Subcutaneous adipose tissue (tissue), 4 donors: ENCODE measurements around the gene GPR85. TPM values are rescaled to one million over a fixed set of nuclear protein-coding genes. Genes with fewer than 3 reads are reported as not detected.

Source experiments
- total RNA-seq, 4 donors: library from RNA; depleted of rRNA; stranded (reverse); fragments of >200 nt; gene quantifications; one replicate each; pipeline ENCODE4 v1.1.0, GENCODE V29; 2016
- TF ChIP-seq, protein P1 (sequence below): fragments of 450-650 bp; IDR thresholded peaks from one replicate; pipeline ENCODE4 v1.5.1; 2016; ENCODE audit warnings: low read depth, mild to moderate bottlenecking, control low read depth, antibody characterized with exemption, moderate library complexity

The GPR85 gene
- total RNA-seq, 4 donors from 2014 or later, result 0.88 to 1.7 (median 1.1) TPM; not detected in 1

DNA sequence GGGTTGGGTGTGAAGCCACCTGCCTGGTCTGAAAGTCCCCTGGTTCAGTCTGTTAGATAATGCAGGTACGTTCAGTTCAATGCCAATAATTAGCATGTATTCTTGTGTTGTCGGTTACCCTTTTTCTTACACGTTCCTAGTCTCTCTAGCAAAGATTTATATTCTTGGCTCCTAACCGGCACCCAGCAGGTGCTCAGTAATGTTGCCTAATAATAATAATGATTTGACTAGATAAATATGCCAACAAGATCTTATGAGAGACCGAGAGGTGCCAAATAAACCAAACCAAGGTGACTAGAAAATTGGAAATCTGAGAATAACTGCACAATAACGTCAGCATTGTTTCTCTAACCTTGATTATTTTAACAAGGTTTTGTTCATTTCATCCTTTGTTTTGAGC, 32.8 kb upstream of the GPR85 start:
- TF ChIP-seq, protein P1, sequence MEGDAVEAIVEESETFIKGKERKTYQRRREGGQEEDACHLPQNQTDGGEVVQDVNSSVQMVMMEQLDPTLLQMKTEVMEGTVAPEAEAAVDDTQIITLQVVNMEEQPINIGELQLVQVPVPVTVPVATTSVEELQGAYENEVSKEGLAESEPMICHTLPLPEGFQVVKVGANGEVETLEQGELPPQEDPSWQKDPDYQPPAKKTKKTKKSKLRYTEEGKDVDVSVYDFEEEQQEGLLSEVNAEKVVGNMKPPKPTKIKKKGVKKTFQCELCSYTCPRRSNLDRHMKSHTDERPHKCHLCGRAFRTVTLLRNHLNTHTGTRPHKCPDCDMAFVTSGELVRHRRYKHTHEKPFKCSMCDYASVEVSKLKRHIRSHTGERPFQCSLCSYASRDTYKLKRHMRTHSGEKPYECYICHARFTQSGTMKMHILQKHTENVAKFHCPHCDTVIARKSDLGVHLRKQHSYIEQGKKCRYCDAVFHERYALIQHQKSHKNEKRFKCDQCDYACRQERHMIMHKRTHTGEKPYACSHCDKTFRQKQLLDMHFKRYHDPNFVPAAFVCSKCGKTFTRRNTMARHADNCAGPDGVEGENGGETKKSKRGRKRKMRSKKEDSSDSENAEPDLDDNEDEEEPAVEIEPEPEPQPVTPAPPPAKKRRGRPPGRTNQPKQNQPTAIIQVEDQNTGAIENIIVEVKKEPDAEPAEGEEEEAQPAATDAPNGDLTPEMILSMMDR, result no peak

DNA sequence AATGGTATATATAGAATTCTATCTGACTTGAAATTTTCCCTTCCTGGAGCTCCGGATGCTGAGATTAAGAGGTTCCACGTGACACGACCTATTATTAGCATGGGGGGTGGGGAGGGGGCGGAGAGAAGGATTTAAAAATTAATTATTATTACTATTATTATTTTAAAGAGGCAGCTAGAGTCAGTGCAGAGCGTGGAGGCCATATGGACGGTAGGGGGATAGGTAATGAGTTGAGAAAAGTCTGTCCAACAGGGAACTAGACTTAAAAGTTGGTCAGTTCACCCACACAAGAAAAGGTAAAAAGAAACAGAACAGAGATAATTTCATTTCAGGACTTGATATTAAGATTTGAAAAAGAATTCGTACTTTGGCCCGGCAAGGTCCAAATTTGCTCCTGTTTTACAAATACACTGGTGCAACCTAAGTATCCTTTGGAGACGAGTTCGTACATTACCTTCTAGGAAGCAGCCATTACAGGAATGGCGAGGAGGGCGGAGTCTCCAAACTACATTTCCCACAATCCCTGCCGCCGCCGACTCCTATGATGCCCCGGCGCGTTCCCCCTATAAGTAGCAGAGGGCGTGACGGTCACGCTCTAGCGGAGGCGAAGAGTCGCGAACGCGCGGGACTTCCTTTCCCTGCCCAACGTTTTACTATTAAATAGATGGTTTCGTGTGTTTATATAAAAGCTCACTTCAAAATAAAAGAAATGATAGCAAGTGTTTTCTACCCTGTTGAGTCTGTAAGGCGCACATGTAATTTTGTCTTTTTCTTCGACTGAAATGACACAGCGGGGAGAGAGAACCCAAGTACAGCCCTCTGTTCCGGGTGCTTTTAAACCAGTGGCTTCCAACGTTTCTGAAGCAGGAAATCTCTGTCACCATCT, 31.7 kb upstream of the GPR85 start, which contains the start of gene SMIM30:
SMIM30 (minus strand) TSS at position 481 of the 886 bp plus-strand sequence. CDS start 976 bp downstream, outside the sequence.
- TF ChIP-seq, protein P1, result no peak

GRCh38 chr7:113113912-113114311, 27.3 kb upstream of the GPR85 start:
- TF ChIP-seq, protein P1, result no peak

- TF ChIP-seq, protein P1, result no peak
Observed at GRCh38 chr7:113109718-113110117, 23.1 kb upstream of the GPR85 start.

DNA sequence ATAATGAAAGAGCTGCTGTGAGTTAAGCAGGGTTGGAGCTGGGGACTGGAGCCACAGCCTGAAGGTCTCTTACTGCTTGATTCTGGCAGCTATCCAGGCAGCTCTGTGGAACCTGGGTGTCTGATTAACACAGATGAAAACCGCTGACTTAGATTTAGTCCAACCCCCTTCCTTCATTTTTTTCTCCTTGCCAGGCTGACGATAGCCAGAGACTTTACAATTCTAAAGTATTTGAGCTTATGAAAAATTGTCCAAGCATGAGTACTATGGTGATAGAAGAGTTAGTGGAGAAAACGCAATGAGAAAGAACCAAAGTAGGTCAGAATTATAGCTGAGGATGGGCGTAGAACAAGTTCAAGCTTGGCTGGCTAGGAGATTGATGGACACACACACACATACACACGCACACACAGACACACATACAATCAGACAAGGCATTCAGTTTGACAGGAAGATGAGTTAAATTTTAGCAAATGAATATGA, 13.5 kb upstream of the GPR85 start:
- TF ChIP-seq, protein P1, result no peak

- TF ChIP-seq, protein P1, result no peak
Observed at GRCh38 chr7:113099284-113099919, 12.8 kb upstream of the GPR85 start.

- TF ChIP-seq, protein P1, result no peak
Observed at GRCh38 chr7:113094517-113095249, 8.1 kb upstream of the GPR85 start.
